PFSK-1 (cell line): Measurements from ENCODE around the gene STX1A.

Experiments used
- FOXP2 ChIP-seq: optimal IDR thresholded peaks from 2 replicates; pipeline ENCODE3; 2011; ENCODE audit warnings: borderline replicate concordance, control low read depth, inconsistent platforms; ENCODE audit not compliant: insufficient read depth; ENCODE audit errors: extremely low read length, extremely low read depth
- POLR2AphosphoS5 ChIP-seq: IDR thresholded peaks from 2 replicates; pipeline ENCODE4 v1.6.1; 2012; ENCODE audit warnings: low read depth, mild to moderate bottlenecking, control low read depth, low read length, moderate library complexity
- SIN3A ChIP-seq: IDR thresholded peaks from 2 replicates; pipeline ENCODE4 v1.6.1; 2012; ENCODE audit warnings: mild to moderate bottlenecking, low read length, moderate library complexity, borderline replicate concordance; ENCODE audit not compliant: insufficient read depth
- TAF1 ChIP-seq: IDR thresholded peaks from 2 replicates; pipeline ENCODE4 v1.6.1; 2012; ENCODE audit warnings: low read length, control low read depth, borderline replicate concordance; ENCODE audit not compliant: insufficient read depth
- TF ChIP-seq, protein P1 (sequence below), 2 experiments: IDR thresholded peaks; 2 replicates each; pipeline versions ENCODE4 v1.6.1 to v1.8.0; 2011 to 2012; ENCODE audit warnings: low read depth in 2 of 2, low read length in 2 of 2, control low read depth in 1 of 2, inconsistent platforms in 1 of 2, mild to moderate bottlenecking in 1 of 2, moderate library complexity in 1 of 2; ENCODE audit not compliant: insufficient read depth in 1 of 2

Gene STX1A

DNA sequence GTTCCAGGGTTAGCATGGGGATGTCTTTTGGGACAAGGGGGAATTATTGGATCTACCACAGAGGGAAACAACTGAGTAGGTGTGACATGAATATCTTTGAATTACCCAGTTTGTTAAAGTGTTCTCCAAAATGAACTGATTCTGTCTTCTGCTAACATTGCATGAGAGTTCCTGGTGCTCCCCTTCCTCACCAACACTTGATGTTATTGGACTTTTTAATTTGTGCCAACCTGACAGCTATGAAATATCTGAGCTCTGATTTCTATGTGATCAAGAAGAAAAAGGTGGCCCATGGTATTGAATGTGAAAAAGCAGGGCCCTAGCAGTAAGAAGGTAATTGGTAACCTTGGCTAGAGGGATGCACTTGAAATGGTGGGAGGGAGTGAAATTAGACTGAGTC lies 56.4 kb downstream of the STX1A start:
- TF ChIP-seq FOXP2 (no peak), TAF1 (no peak), POLR2AphosphoS5 (no peak), SIN3A (no peak)
- TF ChIP-seq, protein P1, sequence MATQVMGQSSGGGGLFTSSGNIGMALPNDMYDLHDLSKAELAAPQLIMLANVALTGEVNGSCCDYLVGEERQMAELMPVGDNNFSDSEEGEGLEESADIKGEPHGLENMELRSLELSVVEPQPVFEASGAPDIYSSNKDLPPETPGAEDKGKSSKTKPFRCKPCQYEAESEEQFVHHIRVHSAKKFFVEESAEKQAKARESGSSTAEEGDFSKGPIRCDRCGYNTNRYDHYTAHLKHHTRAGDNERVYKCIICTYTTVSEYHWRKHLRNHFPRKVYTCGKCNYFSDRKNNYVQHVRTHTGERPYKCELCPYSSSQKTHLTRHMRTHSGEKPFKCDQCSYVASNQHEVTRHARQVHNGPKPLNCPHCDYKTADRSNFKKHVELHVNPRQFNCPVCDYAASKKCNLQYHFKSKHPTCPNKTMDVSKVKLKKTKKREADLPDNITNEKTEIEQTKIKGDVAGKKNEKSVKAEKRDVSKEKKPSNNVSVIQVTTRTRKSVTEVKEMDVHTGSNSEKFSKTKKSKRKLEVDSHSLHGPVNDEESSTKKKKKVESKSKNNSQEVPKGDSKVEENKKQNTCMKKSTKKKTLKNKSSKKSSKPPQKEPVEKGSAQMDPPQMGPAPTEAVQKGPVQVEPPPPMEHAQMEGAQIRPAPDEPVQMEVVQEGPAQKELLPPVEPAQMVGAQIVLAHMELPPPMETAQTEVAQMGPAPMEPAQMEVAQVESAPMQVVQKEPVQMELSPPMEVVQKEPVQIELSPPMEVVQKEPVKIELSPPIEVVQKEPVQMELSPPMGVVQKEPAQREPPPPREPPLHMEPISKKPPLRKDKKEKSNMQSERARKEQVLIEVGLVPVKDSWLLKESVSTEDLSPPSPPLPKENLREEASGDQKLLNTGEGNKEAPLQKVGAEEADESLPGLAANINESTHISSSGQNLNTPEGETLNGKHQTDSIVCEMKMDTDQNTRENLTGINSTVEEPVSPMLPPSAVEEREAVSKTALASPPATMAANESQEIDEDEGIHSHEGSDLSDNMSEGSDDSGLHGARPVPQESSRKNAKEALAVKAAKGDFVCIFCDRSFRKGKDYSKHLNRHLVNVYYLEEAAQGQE (IDR thresholded peaks at IDR 0.05; ENCODE audit: insufficient read depth in 1 of 2, low read depth in 2 of 2, low read length in 2 of 2), result no peak

DNA sequence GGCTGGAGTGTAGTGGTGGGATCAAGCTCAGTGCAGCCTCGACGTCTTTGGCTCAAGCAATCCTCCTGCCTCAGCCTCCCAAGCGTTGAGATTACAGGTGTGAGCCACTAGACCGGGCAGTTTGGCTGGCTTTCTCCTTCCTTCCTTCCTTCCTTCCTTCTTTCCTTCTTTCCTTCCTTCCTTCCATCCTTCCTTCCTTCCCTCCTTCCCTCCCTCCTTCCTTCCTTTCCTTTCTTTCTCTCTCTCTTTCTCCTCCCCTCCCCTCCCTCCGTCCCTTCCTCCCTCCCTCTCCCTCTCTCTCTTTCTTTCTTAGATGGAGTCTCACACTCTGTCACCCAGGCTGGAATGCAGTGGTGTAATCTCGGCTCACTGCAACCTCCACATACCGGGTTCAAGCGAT lies 59.5 kb downstream of the STX1A start:
- TF ChIP-seq, protein P1 (IDR thresholded peaks at IDR 0.05; ENCODE audit: insufficient read depth in 1 of 2, low read depth in 2 of 2, low read length in 2 of 2), result no peak
- TF ChIP-seq TAF1 (no peak), FOXP2 (no peak), SIN3A (no peak), POLR2AphosphoS5 (no peak)

DNA sequence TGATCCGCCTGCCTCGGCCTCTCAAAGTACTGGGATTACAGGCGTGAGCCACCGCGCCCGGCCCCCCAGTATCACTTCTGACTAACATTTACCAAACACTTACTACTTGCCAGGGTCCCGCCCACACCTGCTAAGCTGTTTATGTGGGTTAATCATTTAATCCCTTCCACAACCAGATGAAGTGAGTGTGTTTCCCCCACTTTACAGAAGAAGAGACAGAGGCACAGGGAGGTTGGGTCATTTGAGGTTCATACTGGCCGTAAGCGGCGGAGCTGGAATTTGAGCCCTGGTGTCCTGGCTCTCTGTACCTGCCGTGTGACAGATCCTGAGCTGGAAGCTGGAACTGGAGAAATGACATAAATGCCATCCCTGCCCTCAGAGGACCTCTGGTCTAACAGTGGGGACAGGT lies 66.9 kb downstream of the STX1A start:
- TF ChIP-seq POLR2AphosphoS5, result no peak
- TF ChIP-seq SIN3A, result no peak
- TF ChIP-seq FOXP2, result no peak
- no peak for TF ChIP-seq TAF1
- TF ChIP-seq, protein P1 (IDR thresholded peaks at IDR 0.05; ENCODE audit: insufficient read depth in 1 of 2, low read depth in 2 of 2, low read length in 2 of 2), result no peak

DNA sequence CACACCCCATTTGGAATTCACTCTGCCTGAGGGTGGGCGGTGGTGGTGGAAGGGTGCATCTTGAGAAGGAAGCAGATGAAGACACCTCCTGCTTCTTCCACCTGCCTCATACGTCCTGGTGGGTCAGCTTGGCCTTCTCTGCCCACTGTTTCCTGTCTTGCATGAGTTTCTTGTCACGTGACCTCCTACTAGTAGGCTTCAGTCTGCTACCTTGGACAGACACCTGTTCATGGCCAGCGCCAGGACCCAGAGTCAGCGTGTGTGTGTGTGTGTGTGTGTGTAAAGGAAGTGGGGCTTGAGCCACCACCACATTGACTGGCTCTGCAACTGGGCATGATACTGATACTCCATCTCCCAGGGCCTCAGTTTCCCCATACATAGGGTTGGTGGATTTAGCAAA lies 68.9 kb downstream of the STX1A start:
- no peak for TF ChIP-seq FOXP2
- TF ChIP-seq TAF1, result no peak
- TF ChIP-seq POLR2AphosphoS5, result no peak
- no peak for TF ChIP-seq SIN3A

DNA sequence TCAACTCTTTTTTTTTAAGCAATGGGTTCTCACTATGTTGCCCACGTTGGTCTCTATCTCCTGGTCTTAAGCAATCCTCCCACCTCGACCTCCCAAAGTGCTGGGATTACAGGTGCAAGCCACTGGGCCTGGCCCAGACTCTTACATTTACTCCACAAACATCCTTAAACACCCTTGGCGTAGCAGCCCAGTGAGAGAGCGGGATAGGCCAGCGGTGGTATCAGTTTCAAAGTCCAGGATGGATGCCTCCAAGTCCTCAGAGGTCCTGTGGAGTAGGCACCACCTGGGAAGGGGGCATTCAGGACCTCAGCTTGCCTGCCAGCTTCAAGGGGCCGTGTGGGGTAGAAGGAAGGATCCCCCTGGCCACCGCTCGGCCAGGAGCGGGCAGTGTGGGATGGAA lies 69.9 kb downstream of the STX1A start:
- TF ChIP-seq POLR2AphosphoS5, result no peak
